NCI-H226 (cell line): ENCODE data around the gene NOL4.
"Not testable (repeated sequence)": the region's sequence is repeated elsewhere in the genome, so short reads cannot be mapped to it uniquely, and the experiment has no call there.

ENCODE experiments used
- DNase-seq: peaks from one replicate; pipeline ENCODE4 v3.0.0-alpha.2; 2015

The NOL4 gene, protein sequence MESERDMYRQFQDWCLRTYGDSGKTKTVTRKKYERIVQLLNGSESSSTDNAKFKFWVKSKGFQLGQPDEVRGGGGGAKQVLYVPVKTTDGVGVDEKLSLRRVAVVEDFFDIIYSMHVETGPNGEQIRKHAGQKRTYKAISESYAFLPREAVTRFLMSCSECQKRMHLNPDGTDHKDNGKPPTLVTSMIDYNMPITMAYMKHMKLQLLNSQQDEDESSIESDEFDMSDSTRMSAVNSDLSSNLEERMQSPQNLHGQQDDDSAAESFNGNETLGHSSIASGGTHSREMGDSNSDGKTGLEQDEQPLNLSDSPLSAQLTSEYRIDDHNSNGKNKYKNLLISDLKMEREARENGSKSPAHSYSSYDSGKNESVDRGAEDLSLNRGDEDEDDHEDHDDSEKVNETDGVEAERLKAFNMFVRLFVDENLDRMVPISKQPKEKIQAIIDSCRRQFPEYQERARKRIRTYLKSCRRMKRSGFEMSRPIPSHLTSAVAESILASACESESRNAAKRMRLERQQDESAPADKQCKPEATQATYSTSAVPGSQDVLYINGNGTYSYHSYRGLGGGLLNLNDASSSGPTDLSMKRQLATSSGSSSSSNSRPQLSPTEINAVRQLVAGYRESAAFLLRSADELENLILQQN

DNA sequence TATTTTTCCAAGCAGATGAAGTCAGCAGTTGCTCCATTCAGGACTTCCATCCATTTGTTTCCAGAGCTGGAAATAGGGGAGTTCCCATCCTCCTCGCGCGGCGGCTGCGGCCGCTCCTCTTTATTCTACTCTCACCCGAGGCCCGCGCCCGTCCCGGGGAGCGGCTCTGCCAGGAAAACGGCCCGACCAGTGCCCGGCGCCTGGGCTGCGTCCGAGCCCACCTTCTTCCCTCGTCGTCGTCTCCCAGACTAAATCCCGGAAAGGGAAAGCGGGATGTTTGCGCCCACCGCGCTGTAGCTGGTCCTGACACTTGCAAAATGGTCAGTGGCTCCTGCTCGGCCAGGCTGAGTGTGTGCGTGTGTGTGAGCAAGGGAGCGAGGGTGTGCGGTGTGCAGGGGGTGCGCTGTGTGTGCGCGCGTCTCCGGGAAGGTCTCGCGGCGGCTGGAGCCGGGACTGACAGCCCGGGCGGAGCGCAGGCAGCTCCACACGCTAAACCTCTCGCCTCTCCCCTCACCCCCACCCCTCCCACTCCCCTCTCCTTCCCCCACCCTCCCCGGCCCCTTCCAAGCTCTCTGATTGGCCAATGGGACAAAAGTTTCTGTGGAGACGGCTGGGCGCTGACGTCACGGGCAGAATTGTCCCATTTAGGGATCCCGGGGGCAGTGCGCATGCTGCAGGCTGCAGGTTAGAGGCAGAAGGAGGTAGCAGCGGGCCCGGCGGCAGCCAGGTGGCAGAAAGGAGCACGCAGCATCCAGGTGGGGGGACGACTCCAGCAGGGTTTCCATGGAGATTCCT lies at the start of gene NOL4:
NOL4 (minus strand) TSS at position 491 of the 795 bp plus-strand sequence. CDS start 1,660 bp downstream, outside the sequence.
- DNase-seq: peak; percentile 4

GRCh38 chr18:34266029-34266428 lies 41.3 kb upstream of the NOL4 start:
- DNase-seq: not testable (repeated sequence)

DNA sequence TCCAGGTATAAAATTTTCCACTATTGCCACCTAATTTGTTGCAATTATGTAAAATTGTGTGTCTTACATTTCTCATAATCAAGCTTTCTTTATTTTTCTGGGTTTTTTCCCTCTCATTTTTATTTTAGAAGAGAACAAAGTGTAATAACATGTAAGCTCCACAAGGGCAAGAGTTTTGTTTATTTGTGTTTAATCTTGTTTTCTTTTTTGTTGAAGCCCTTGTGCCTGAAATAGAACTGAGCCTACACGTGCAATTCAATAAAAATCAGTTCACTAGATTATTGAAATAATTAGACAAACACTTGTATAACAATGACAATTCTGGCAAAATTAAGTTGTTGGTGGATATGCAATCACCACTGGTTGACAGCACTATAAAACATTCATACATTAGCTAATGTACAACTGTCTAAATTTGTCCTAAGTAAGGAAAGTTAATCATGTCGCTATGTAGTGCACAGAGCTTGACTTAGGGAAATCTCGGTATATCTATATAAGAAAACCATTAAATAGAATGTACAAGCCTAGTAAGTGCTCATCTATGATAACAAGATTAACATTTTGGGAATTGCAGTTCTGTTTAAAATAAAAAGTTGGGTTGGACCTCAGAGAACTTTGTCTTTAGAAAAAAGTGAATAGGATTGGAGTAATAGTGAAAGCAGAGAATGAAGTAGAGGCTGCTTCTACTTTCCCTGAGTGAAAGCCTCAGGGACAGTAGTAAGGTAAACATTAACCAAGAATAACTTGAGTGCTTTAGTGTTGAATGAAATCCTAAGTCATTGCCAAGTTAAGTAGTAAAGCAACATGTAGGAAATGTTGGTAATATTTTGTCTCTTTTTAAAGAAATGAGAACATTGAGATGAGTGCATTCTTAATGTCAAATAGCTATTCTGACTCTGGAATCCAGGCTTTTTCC lies 37.4 kb upstream of the NOL4 start:
- DNase-seq: no peak

- no peak for DNase-seq
These were observed 33.5 kb upstream of the NOL4 start for GRCh38 chr18:34258176-34258575.

DNA sequence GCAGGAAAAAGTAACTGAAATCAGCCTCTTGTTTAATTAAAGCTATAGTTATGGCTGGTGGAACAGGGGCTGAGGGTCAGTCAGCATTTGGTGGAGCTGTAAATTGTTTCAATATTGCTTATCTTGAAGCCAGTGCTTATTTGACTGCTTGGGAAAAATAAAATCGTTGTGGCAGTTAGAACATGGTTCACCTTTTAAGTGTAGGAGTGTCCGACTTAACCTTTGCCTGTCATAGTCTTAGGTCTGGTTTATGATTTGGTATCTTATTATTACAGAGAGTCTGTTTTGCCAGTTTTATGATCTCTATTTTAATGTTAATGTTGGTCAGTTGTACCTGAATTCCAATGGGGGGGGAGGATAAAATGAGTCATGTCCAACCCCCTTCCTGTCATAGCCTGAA lies 27.2 kb upstream of the NOL4 start:
- DNase-seq: no peak

GRCh38 chr18:34248727-34249126 lies 24.0 kb upstream of the NOL4 start:
- no peak for DNase-seq

DNA sequence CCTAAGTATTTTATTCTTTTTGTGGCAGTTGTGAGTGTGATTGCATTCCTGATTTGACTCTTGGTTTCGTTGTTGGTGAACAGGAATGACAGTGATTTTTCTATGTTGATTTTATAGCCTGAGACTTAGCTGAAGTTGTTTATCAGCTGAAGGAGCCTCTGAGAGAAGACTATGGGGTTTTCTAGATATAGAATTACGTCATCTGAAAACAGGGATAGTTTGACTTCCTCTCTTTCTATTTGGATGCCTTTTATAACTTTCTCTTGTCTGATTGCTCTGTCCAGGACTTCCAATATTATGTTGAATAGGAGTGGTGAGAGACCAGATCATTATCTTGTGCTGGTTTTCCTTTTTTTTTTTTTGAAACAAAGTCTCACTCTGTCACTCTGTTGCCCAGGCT lies 18.0 kb upstream of the NOL4 start:
- no peak for DNase-seq

DNA sequence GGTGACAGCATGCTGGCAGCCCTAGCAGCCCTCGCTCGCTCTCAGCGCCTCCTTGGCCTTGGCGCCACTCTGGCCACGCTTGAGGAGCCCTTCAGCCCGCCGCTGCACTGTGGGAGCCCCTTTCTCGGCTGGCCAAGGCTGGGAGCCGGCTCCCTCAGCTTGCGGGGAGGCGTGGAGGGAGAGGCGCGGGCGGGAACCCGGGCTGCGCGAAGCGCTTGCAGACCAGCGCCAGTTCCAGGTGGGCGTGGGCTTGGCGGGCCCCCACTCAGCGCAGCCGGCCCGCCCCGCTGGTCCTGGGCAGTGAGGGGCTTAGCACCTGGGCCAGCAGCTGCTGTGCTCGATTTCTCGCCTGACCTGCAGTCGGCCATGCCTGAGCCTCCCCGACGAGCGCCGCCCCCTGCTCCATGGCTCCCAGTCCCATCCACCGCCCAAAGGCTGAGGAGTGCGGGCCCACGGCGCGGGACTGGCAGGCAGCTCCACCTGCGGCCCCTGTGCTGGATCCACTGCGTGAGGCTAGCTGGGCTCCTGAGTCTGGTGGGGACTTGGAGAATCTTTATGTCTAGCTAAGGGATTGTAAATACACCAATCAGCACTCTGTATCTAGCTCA lies 9.2 kb upstream of the NOL4 start:
- not testable (repeated sequence) for DNase-seq

GRCh38 chr18:34225218-34225553 lies 473 bp upstream of the NOL4 start:
- DNase-seq: no peak

DNA sequence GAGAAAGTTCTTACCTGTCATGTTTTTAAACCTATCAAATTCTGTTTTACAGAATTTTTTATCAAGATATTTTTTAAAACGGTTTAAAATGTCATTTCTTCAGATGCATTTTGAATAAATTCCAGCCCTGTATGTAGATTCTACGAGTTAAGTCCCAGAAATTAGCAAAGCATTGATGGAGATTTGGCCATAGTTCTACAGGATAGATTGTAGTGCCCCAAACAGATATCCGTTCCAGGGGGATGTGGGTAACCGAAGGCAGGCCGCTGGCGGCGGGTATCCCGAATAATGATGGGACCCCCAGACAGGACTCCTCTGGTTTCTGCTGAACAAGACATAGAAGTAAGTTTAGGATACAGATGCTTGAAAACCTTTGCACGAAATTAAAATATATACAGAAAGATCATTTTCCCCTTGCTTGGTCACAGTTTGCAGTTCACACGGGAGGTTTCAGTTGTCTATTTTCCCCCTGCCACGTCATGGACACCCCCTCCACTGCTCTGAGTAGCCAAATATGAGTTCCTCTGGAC lies 755 bp downstream of the NOL4 start:
- DNase-seq: no peak

DNA sequence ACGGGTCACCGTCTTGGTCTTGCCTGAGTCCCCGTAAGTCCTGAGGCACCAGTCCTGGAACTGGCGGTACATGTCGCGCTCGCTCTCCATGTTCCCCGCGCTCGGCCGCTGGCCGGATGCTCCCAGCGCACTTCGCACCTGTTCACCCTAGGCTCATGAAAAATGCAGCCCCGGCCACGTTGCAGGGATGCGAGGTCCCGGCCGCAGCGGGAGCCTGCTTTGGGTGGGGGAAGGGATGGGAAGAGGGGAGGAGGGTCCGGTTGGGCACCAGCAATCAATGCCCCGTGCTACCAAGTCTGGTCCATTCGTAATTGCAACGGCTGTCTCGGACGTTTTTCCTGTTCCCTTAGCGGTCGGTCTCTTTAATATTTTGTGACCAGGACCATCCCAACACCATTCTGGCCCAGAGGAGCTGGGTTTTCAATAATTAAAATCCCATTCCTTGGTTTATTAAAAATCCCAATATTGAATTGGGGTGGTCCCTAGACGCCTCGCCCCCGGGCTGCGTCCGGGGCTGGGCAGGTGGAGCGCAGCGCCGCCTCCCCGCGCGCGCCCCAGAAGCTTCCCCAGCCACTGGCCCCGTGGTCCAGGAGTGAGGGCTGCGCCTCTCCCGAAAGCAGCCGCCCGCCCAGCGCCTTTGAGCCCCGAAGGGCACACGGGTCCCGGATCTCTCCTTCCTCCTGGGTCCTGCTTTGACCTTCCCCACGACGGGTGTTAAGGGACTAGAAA lies 1.4 kb downstream of the NOL4 start:
- DNase-seq: no peak

- DNase-seq: no peak
These were observed 2.2 kb downstream of the NOL4 start for GRCh38 chr18:34222307-34223163.

GRCh38 chr18:34221971-34222306 lies 2.8 kb downstream of the NOL4 start:
- no peak for DNase-seq

DNA sequence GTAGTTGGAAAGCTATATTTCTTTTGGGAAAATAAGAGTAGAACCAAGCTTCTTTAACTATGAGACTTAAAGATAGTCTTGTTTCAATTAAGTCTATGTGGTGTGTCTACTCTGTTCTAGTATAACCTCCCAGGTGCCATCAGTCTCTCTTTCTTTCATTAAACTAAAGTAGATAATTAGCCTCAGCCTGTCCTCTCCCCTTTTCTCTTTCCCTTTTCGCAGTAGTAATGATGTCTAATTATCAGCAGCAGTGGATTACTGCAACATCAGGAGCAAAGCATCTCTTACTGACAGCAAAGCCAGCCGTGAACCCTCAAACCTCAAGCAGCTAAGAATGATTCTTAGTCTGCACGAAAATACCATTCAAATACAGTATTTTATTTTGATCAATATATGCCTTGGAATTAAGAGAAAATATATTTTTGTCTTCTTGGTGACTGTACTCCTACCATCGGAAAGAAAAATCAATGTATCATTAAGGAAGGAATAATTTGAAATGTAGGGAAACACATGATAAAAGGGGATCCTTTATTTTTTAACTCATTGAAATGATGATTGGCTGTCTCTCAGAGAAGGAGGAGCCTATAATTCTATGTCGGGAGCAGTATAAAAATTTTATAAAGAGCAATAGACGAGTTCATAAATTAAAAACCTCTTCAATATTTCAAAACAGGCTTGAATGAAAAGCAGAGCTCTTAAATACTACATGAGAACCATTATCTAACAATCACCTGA lies 4.5 kb downstream of the NOL4 start:
- no peak for DNase-seq

GRCh38 chr18:34219651-34220050 lies 5.1 kb downstream of the NOL4 start:
- DNase-seq: no peak

GRCh38 chr18:34212511-34212910 lies 12.2 kb downstream of the NOL4 start:
- no peak for DNase-seq

- no peak for DNase-seq
These were observed 17.3 kb downstream of the NOL4 start for GRCh38 chr18:34207344-34207851.

- no peak for DNase-seq
These were observed 20.8 kb downstream of the NOL4 start for GRCh38 chr18:34203866-34204265.

DNA sequence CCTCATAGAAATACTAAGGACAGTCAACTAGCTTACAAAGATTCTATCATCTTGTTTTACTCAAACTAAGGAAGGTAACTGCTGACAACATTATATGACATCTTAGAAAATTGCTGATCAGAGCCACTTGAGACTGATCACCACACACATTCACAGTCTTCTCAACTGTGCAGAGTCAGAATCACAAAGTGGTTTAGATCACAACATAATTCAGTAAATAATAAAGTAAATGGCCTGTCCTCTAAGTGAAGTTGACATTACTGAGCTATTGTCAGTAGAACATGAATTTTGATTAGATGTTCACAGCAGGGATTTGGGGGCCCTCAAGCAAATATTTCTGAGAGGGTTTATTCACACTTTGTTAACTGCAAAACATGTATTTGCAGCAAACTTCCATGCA lies 28.5 kb downstream of the NOL4 start:
- no peak for DNase-seq
